T follicular helper cell (primary cell): Measurements from ENCODE around the gene UNC5B.
"Not testable (repeated sequence)": the region's sequence is repeated elsewhere in the genome, so short reads cannot be mapped to it uniquely, and the experiment has no call there.

Experiments used
- DNase-seq: peaks from one replicate; pipeline ENCODE4 v3.0.0-alpha.2; 2020; ENCODE audit warnings: low read depth

UNC5B gene

GRCh38 chr10:71209352-71209715 is 3.0 kb upstream of the UNC5B start:
- no peak for DNase-seq

GRCh38 chr10:71209731-71210541 is 2.4 kb upstream of the UNC5B start:
- no peak for DNase-seq

- no peak for DNase-seq
These were observed 1.9 kb upstream of the UNC5B start for GRCh38 chr10:71210542-71210871.

- DNase-seq, result no peak
These were observed 1.3 kb upstream of the UNC5B start for GRCh38 chr10:71211053-71211452.

GRCh38 chr10:71211775-71212317 is 524 bp upstream of the UNC5B start:
- DNase-seq, result no peak

- no peak for DNase-seq
These were observed 804 bp downstream of the UNC5B start for GRCh38 chr10:71213127-71213621.

GRCh38 chr10:71213761-71214440 is 1.5 kb downstream of the UNC5B start:
- no peak for DNase-seq

GRCh38 chr10:71214641-71215559 is 2.5 kb downstream of the UNC5B start:
- no peak for DNase-seq

- no peak for DNase-seq
These were observed 4.0 kb downstream of the UNC5B start for GRCh38 chr10:71216363-71216695.

GRCh38 chr10:71216751-71217265 is 4.4 kb downstream of the UNC5B start:
- DNase-seq, result no peak

GRCh38 chr10:71217266-71218045 is 5.1 kb downstream of the UNC5B start:
- no peak for DNase-seq

GRCh38 chr10:71218046-71218650 is 5.8 kb downstream of the UNC5B start:
- no peak for DNase-seq

- DNase-seq, result no peak
These were observed 6.3 kb downstream of the UNC5B start for GRCh38 chr10:71218651-71219050.

GRCh38 chr10:71219236-71219917 is 7.0 kb downstream of the UNC5B start:
- not testable (repeated sequence) for DNase-seq

GRCh38 chr10:71219918-71220688 is 7.7 kb downstream of the UNC5B start:
- no peak for DNase-seq

GRCh38 chr10:71220689-71221540 is 8.5 kb downstream of the UNC5B start:
- DNase-seq, result no peak

- no peak for DNase-seq
These were observed 9.3 kb downstream of the UNC5B start for GRCh38 chr10:71221586-71222202.
